Stimulated activated CD8-positive, alpha-beta memory T cell treated with anti-CD3 and anti-CD28 coated beads, Interleukin-15, amount 100 ng/mL, for 4 hours (primary cell): ENCODE results near the gene CAMK2B.
A peak's percentile ranks its signal among the peaks of the same experiment; 100 is the strongest.
"Not testable (repeated sequence)": the region's sequence is repeated elsewhere in the genome, so short reads cannot be mapped to it uniquely, and the experiment has no call there.

Experiments
- DNase-seq, 2 donors: peaks; one replicate each; pipeline ENCODE4 v3.0.0-alpha.2; 2020; ENCODE audit warnings: low read depth in 2 of 2

Gene CAMK2B

GRCh38 chr7:44217223-44217714 is 108.1 kb downstream of the CAMK2B start:
- DNase-seq, result no peak

DNA sequence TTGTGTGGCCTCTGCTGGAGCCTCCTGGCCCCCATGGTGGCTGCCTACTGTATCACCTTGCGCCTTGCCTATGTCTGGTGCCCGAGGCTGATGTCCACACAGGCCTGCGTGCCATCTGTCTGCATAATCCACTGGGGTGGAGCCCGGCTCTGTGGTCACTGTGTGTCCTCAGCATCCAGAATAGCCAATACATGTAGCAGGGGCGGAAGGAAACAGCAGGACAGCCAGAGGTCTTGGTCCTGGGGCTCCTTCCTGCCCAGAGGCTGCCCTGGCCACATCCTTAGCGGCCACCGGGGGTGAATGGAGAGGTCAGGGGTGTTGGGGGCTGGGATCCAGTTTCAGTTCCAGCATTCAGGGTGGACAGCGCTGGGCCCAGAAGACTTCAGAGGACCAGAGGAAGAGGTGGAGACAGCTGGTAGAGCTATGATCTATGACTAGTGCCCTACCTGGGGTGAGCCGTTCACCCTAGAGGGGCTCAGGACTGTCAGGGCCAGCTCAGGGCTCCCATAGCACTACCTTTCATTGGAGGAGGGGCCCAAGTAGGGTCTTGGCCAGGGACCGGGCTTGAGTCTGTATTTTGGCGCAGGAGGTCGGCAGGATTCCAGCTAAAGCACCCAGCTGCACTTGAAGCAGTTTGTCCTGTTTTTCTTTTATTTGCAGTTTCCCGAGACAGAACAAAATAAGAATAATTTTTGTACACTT is 108.7 kb downstream of the CAMK2B start:
- no peak for DNase-seq

DNA sequence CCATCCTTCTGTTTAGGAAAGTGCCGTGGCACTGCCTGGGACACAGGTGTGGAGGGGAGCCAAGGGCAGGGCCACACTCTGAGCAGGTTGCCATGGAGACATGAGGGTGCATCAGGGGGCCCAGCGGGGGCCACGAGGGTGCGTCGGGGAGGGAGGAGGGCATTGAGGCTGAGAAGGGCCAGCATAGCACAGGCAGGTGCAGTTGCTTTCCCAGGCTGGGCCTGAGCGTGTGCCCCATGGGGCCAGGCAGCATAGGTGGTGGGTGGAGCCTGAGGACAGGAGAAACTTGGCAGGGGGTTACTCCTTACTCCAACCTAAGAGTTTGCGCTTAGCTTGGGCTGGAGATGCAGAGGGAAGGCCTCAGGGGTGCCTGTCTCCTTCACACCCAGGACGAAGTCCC is 109.4 kb downstream of the CAMK2B start:
- DNase-seq, result no peak

DNA sequence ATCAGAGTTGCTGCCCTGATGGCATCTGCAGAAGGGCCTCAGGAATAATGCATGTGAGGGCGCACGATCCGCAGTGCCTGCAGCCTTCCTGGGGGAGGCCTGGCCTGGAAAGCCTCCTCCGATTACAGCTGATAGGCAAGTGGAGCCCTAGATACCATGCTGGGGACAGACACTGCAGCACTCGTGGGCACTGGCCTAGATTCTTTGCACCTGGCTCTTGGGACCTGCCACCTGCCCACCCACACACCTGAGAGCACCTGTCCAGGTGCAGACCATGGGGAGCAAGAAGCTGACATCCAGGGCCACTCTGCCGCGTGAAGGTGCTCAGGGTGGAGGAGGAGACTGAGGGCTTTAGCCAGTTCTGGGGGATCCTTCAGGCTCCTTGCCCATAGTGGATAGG is 109.9 kb downstream of the CAMK2B start:
- no peak for DNase-seq

DNA sequence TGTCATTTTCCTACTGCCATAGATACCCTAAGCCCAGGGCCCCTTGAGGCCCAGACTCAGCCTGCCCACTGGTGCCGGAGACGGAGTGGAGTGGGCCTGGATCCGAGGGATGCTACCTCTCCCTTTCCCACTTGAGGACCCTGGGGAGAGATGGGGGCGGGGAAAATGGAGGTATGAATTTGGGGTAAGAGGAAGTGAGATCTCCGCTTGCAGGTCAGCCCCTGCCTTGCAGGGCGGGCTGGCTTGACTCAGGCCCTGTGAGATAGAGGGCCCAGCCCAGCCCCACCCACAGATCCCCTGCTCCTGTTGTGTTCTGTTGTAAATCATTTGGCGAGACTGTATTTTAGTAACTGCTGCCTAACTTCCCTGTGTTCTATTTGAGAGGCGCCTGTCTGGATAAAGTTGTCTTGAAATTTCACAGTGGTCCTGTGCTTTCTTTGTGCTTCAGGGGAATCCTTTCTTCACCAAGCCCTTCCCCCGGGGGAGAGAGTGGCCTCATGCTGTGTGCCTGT is 111.5 kb downstream of the CAMK2B start:
- no peak for DNase-seq

DNA sequence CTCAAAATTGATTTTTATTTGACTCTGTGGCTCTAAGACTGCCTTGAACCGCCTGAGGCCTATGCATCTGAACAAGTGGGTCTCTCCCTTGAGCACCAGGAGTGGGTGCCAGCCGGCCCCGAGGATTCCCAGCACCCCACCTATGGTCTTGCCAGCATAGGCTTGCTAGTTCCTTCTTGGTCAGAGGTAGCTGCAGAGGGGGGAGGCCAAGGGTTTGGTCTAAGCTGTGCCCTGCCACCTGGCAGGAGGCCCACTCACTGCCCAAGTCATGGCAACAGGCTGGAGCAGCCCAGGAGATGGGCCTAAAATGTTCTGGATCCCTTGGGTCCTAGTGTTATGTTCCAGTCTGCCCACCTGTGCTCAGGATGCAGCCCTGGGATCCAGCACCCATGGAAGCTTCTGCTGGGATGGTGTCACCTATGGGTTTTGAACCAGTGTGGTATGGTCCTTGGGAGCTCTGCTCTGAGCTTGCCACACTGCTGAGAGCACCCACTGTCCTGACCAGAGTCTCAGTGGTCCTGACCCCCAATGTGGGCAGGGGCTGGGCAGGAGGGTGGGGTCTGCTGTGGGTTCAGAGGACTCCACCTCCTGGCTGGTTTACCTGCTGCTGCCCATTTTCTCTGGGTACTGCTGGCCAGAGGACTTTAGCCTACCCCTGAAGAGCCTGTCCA is 112.1 kb downstream of the CAMK2B start:
- DNase-seq, result no peak

- DNase-seq, result no peak
Measured at GRCh38 chr7:44212581-44213184, 112.7 kb downstream of the CAMK2B start.

DNA sequence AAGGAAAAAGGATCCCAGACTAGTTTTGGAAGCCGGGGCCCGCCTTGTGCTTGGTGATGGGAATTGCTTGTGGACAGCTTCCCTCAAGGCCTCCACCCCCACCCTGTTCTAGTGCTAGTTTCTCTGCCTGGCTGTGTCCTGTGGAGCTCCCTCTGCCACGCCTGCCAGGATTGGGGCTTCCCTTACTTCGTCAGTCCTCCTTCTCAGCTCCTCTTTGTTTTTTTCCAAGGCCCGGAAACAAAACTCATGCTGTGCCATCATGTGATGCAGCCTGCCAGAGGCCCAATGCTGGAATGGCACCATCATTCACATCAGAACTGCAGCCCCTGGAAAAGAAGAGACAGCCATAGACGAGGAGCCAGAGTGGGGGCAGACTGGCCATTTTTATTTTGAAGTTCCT is 113.4 kb downstream of the CAMK2B start:
- DNase-seq, result no peak

DNA sequence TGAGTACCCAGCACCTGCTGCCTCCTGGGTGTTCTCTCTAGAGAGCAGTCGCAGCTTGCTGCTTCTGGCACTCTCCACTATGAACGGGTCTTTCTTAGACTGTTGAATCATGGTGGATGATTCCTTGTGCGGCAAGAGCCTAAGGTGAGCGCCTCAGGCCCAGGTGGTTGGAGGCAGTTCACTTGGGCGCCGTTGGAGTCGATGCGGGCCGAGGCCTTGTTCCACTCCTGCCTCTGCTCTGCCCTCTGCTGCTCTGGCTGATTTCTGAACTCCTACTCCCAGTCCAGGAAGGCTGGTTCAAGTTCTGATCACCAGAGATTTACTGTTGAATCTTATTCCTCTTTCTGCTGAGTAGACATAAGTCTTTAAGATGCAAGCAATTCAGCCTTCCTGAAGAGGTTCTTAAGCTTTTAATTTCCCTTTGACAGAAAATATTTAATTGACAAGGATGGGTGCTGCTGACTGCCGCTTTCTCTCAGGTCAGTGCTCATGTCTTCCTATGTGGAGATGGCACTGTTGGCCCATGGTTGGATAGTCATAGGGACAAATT is 114.2 kb downstream of the CAMK2B start:
- no peak for DNase-seq

GRCh38 chr7:44210107-44210506 is 115.3 kb downstream of the CAMK2B start:
- no peak for DNase-seq

DNA sequence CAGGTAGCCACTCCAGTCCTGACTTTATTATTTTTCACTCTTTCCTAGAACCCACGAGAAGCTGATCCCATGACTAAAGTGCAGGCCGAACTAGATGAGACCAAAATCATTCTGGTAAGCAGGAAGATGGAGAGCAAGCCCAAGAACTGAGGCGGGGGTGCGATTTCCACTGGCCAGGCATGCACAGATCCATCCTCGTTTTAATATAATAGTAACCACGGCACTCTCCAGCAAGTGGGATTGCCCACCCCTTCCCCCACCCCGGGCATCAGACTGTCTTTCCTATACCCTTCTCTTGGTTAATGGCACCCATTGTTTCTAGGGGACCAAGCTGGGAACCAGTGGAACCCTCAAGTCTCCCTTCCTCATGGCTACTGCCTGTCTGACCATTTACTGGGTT is 117.3 kb downstream of the CAMK2B start:
- no peak for DNase-seq

DNA sequence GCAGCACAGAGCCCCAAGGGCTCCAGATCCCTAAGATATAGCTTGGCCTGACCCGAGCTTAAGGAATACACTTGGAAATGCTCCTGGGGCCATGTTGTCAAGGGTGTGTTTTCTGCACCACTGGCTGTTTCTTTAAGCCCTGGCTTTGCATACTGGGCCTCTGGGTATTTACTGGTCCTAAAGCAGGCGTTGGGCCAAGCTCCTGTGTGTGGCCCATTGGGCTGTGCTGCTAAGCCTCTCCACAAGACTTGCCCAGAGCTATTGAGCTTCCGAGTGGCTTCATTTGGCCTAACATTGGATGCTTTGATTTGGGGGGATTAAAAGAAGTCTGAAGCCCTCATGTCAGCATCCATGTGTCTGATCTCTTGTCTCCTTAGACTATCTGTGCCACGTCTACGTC is 119.4 kb downstream of the CAMK2B start:
- no peak for DNase-seq

DNA sequence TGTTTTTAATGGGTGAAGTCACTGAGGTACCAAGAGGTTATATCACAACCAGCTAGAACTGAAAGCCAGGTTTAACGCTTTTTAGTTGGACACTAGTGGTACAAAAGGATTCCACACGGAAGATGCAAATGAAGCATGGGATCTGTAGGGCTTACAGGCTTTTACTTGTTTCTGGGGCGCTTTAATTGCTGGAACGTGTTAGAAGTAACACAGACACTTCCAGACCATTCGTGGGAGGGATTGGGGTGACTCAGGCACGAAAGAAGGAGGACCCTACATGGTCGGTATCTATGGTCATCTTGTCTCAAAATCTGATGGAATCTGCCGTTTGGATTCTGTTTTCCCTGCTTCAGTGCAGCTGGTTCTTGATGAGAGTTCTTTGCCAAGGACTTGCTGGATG is 123.6 kb downstream of the CAMK2B start:
- DNase-seq, result no peak

DNA sequence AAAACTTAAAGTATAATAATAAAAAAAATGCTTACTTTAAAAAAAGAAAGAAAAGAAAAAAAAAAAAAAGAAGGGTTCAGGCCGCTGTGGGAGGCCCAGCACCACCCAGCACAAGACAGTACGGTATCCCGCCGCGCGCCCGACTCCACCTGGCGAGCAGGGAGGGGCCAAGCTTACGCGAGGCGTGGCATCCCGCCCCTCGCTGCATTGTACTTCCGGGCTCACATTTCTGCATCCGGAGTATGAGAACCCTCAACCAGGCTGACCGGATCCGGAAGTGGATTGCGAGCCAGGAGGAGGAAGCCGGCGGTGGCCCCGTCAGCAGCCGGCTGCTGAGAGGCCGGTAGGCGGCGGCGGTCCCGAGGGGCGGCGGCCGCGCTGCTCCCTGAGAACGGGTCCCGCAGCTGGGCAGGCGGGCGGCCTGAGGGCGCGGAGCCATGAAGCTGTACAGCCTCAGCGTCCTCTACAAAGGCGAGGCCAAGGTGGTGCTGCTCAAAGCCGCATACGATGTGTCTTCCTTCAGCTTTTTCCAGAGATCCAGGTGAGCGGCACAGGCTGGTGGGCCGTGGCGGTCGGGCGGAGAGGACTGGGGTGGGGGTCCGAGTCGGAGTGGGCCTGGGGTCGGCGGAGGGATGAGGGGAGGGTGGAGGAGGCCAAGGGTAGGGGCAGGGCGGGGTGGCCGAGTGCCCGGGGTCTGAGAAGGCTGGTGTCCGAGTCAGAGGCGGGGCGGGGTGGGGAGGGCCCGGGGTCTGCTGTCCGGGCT is 124.5 kb downstream of the CAMK2B start, which contains the start of gene YKT6:
Gene YKT6 (plus strand): TSS at position 280 of the 763 bp plus-strand sequence. CDS start 158 bp downstream, at position 438.
- DNase-seq, result peak; percentile 85 to 91

GRCh38 chr7:44200163-44200562 is 125.2 kb downstream of the CAMK2B start:
- not testable (repeated sequence) for DNase-seq

- no peak for DNase-seq
Measured at GRCh38 chr7:44197474-44197873, 127.9 kb downstream of the CAMK2B start.

DNA sequence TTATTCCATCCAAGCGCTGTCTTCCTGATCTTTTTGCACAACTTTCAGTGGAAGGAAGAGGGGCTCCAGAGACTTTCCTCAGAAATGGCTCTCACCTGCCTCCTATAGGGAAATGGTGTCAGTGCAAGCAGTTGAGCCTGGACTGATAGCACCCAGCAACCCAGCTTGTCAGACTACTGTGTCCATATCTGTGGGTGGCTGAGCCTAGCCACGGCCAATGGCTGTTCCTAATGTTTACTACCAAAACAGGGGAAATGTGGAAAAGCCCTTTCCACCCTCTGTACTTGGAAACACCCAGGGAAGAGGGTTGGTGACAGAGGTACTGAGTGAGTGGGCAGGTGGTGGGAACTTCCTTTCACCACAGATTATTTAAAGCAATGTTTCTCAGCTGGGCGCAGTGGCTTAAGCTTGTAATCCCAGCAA is 128.9 kb downstream of the CAMK2B start:
- no peak for DNase-seq

- no peak for DNase-seq
Measured at GRCh38 chr7:44195889-44196288, 129.5 kb downstream of the CAMK2B start.

DNA sequence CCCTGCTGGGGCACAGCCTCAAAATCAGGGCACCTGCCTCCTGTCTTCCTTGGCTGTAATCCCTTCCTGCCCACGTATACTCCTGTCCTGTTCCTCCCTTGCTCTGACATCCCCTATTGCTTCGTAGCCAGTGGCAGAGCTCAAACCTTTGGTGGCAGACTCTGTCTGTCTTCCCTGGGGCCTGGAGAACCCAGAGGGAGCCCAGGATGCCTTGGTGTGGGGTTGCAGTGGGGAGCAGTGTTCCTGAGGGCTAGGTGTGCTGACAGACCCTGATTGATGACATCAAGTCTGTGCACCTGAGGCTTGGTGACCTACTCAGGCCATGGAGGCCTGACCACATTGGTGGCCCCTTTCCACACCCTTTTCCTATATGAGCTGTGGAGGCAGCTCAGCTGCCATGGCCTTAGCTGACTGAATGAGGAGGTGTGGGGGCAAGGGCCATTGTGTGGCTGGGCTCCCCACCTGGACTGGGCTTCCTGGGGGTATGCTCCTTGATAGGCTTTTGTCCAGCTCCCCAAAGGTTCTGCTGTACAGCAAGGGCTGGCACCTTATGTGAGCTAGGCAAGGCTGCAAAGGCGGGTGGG is 130.7 kb downstream of the CAMK2B start:
- DNase-seq, result no peak

GRCh38 chr7:44194069-44194468 is 131.3 kb downstream of the CAMK2B start:
- peak in 1 of 2 donors; percentile 28 for DNase-seq
